SH-SY5Y (cell line): ENCODE results near the gene RBMS3.

Experiments
- GATA2 ChIP-seq: IDR thresholded peaks from 2 replicates; pipeline ENCODE4 v1.6.1; 2011; ENCODE audit warnings: mild to moderate bottlenecking, low read depth, low read length
- GATA3 ChIP-seq: IDR thresholded peaks from 2 replicates; pipeline ENCODE4 v1.6.1; 2011; ENCODE audit warnings: low read depth, mild to moderate bottlenecking, low read length, moderate library complexity

- TF ChIP-seq GATA2 (no peak), GATA3 (no peak)
Observed at GRCh38 chr3:29677421-29677820, 396.6 kb downstream of the RBMS3 start.
